ENCODE data around the gene LSM8. TPM values are rescaled to one million over a fixed set of nuclear protein-coding genes. Genes with fewer than 3 reads are reported as not detected.

The LSM8 gene
- total RNA-seq, 1 experiment from 2014 or later, result 48.2 TPM

GRCh38 chr7:118148930-118149329 is 35.0 kb upstream of the LSM8 start:
- Mint-ChIP-seq H3K4me3 (no peak overlapping the region), H3K9me3 (no peaks in the 10 kb centered on the region), H3K36me3 (no peaks in the 10 kb centered on the region), H3K27ac (no peak overlapping the region), H3K27me3 (ENCODE audit: low read depth) (no peaks in the 10 kb centered on the region), H3K4me1 (peaks cover 29% of the 10 kb centered on the region)
- ChIA-PET POLR2A (no interaction called here), CTCF (interaction anchor here (1.1 kb wide), 2 partner anchors 397 to 433 kb away, joined by 4 to 5 read pairs; no protein-coding TSS in a partner anchor)
- DNase-seq (ENCODE audit: low spot score), result no peak
- ATAC-seq, result no peak
- TF ChIP-seq PRRX2 (CRISPR knock-in tag; IDR thresholded peaks at IDR 0.05) (no peak), ETV6 (CRISPR knock-in tag; IDR thresholded peaks at IDR 0.05) (no peak), ZNF423 (CRISPR knock-in tag; IDR thresholded peaks at IDR 0.05) (no peak), ZMAT4 (CRISPR knock-in tag; IDR thresholded peaks at IDR 0.05) (no peak), SP1 (CRISPR knock-in tag; conservative IDR thresholded peaks at IDR 0.05) (no peak), JAZF1 (CRISPR knock-in tag; IDR thresholded peaks at IDR 0.05) (no peak)

- Mint-ChIP-seq H3K27ac (no peak overlapping the region), H3K36me3 (no peaks in the 10 kb centered on the region), H3K27me3 (ENCODE audit: low read depth) (no peaks in the 10 kb centered on the region), H3K4me3 (no peak overlapping the region), H3K9me3 (no peaks in the 10 kb centered on the region), H3K4me1 (peaks cover 29% of the 10 kb centered on the region)
- POLR2A ChIA-PET, result no interaction called here
- no peak for TF ChIP-seq NR1H2 (CRISPR knock-in tag; IDR thresholded peaks at IDR 0.05)
- no peak for TF ChIP-seq ATF3 (CRISPR knock-in tag; conservative IDR thresholded peaks at IDR 0.05)
- no peak for TF ChIP-seq SMAD4 (CRISPR knock-in tag; IDR thresholded peaks at IDR 0.05)
- no peak for TF ChIP-seq ETV6 (CRISPR knock-in tag; IDR thresholded peaks at IDR 0.05)
- no peak for TF ChIP-seq CDX4 (CRISPR knock-in tag; IDR thresholded peaks at IDR 0.05; ENCODE audit: borderline replicate concordance)
- TF ChIP-seq ZNF317 (CRISPR knock-in tag; IDR thresholded peaks at IDR 0.05; ENCODE audit: borderline replicate concordance, low read depth), result no peak
- TF ChIP-seq TCF7 (CRISPR knock-in tag; IDR thresholded peaks at IDR 0.05; ENCODE audit: low read depth), result no peak
- TF ChIP-seq ZSCAN18 (CRISPR knock-in tag; IDR thresholded peaks at IDR 0.05), result no peak
- no peak for TF ChIP-seq FOXJ3 (CRISPR knock-in tag; IDR thresholded peaks at IDR 0.05; ENCODE audit: borderline replicate concordance)
- no peak for TF ChIP-seq TEAD1 (CRISPR knock-in tag; IDR thresholded peaks at IDR 0.05)
- TF ChIP-seq CREM (CRISPR knock-in tag; IDR thresholded peaks at IDR 0.05), result no peak
- TF ChIP-seq NR2C2 (CRISPR knock-in tag; IDR thresholded peaks at IDR 0.05), result no peak
- TF ChIP-seq ZNF138 (CRISPR knock-in tag; conservative IDR thresholded peaks at IDR 0.05), result no peak
- no peak for TF ChIP-seq ZNF416 (CRISPR knock-in tag; IDR thresholded peaks at IDR 0.05)
- TF ChIP-seq ZNF425 (CRISPR knock-in tag; conservative IDR thresholded peaks at IDR 0.05), result no peak
- no peak for TF ChIP-seq JUN (CRISPR knock-in tag; IDR thresholded peaks at IDR 0.05)
- TF ChIP-seq GTF2I (CRISPR knock-in tag; conservative IDR thresholded peaks at IDR 0.05), result no peak
- TF ChIP-seq ZNF121 (CRISPR knock-in tag; IDR thresholded peaks at IDR 0.05), result no peak
- TF ChIP-seq ZNF512 (CRISPR knock-in tag; IDR thresholded peaks at IDR 0.05; ENCODE audit: borderline replicate concordance), result no peak
- TF ChIP-seq NFYB (CRISPR knock-in tag; conservative IDR thresholded peaks at IDR 0.05; ENCODE audit: low read depth), result no peak
- no peak for ATAC-seq
- CTCF ChIA-PET, result interaction anchor here (1.1 kb wide), 1 partner anchor 398 kb away, joined by 4 read pairs; no protein-coding TSS in a partner anchor
- no peak for DNase-seq (ENCODE audit: low spot score)
These were observed 34.6 kb upstream of the LSM8 start for GRCh38 chr7:118149394-118149793.
